ENCODE results near the gene RPF1. TPM values are rescaled to one million over a fixed set of nuclear protein-coding genes. Genes with fewer than 3 reads are reported as not detected.
A peak's percentile ranks its signal among the peaks of the same experiment; 100 is the strongest.

RPF1 gene
- total RNA-seq, 2 experiments from 2014 or later, result 67.6 to 69.4 TPM

GRCh38 chr1:84504580-84505492, 25.8 kb downstream of the RPF1 start:
- POLR2A ChIA-PET, result interaction anchor here (0.9 to 4.3 kb wide), 10 partner anchors 7 to 360 kb away, joined by 3 to 81 read pairs (median 7); partner anchors contain the start of genes CTBS, PRKACB and RPF1

GRCh38 chr1:84505493-84506001, 26.5 kb downstream of the RPF1 start:
- Mint-ChIP-seq H3K36me3 (ENCODE audit: low read depth) (peaks cover 28% of the 10 kb centered on the region), H3K27me3 (no peaks in the 10 kb centered on the region), H3K4me1 (ENCODE audit: low read depth) (peaks cover 68% of the 10 kb centered on the region), H3K27ac (peak overlapping the region; percentile 88), H3K9me3 (no peaks in the 10 kb centered on the region), H3K4me3 (peak overlapping the region; percentile 96)
- H3K27ac ChIP-seq (ENCODE audit: low read depth in 1 of 2, low read length in 2 of 2), result peak overlapping the region; percentile 58 to 75
- peak; percentile 16 for ATAC-seq (ENCODE audit: poor library complexity)
- TF ChIP-seq CTCF (IDR thresholded peaks at IDR 0.05), result no peak
- peak overlapping the region; percentile 95 for H3K4me3 ChIP-seq (ENCODE audit: low read length)
- intact Hi-C loops (cut with DNase I, micrococcal nuclease), result loop anchor here (1.0 to 10.0 kb wide), 10 partner anchors 26 to 769 kb away; partner anchors contain the start of genes PRKACB (in 2 of the 2), SSX2IP (in 2 of the 2), BCL10 (in 1 of the 2) and CTBS (in 1 of the 2)
- H3K9me3 ChIP-seq (ENCODE audit: control insufficient read depth in 1 of 2, insufficient read depth in 1 of 2, low read length in 2 of 2), result no peaks in the 10 kb centered on the region
- H3K4me1 ChIP-seq (ENCODE audit: insufficient read depth, low read length), result peaks cover 21% of the 10 kb centered on the region
- no peaks in the 10 kb centered on the region for H3K27me3 ChIP-seq (ENCODE audit: control insufficient read depth in 1 of 2, insufficient read depth in 2 of 2, low read length in 2 of 2)
- peaks cover 2% of the 10 kb centered on the region for H3K36me3 ChIP-seq (ENCODE audit: insufficient read depth, low read length)
- POLR2A ChIA-PET, result interaction anchor here (0.9 to 4.3 kb wide), 19 partner anchors 8 to 771 kb away, joined by 3 to 81 read pairs (median 4); partner anchors contain the start of genes BCL10, CTBS, PRKACB and RPF1
- CTCF ChIA-PET, result interaction anchor here (1.2 to 2.1 kb wide), 7 partner anchors 16 to 248 kb away, joined by 3 to 8 read pairs (median 3); partner anchors contain the start of gene CTBS
- DNase-seq, result no peak

More at GRCh38 chr1:84504580-84505492, 25.8 kb downstream of the RPF1 start:
- peak overlapping the region in 1 of 2 donors; percentile 58 for H3K27ac ChIP-seq (ENCODE audit: low read depth in 1 of 2, low read length in 2 of 2)
- intact Hi-C loops (cut with DNase I, micrococcal nuclease), result loop anchor here (2.0 to 10.0 kb wide), 8 partner anchors 33 to 770 kb away; partner anchors contain the start of genes PRKACB (in 2 of the 2), SSX2IP (in 2 of the 2) and BCL10 (in 1 of the 2)
- CTCF ChIA-PET, result interaction anchor here (1.2 to 2.1 kb wide), 5 partner anchors 24 to 86 kb away, joined by 3 to 7 read pairs (median 4); partner anchors contain the start of gene CTBS
- peaks cover 35% of the 10 kb centered on the region for H3K36me3 Mint-ChIP-seq (ENCODE audit: low read depth)
- peaks cover 21% of the 10 kb centered on the region for H3K4me1 ChIP-seq (ENCODE audit: insufficient read depth, low read length)
- DNase-seq, result peak in 3 of 14 experiments; percentile 1 to 47 (median 42)
- no peaks in the 10 kb centered on the region for H3K9me3 ChIP-seq (ENCODE audit: control insufficient read depth in 1 of 2, insufficient read depth in 1 of 2, low read length in 2 of 2)
- H3K27me3 ChIP-seq (ENCODE audit: control insufficient read depth in 1 of 2, insufficient read depth in 2 of 2, low read length in 2 of 2), result no peaks in the 10 kb centered on the region
- peak overlapping the region; percentile 88 for H3K27ac Mint-ChIP-seq
- H3K4me1 Mint-ChIP-seq (ENCODE audit: low read depth), result peaks cover 73% of the 10 kb centered on the region
- no peak for TF ChIP-seq CTCF (IDR thresholded peaks at IDR 0.05)
- no peaks in the 10 kb centered on the region for H3K9me3 Mint-ChIP-seq
- H3K4me3 ChIP-seq (ENCODE audit: low read length), result peak overlapping the region; percentile 95
- no peak for ATAC-seq (ENCODE audit: poor library complexity)
- peak overlapping the region; percentile 96 for H3K4me3 Mint-ChIP-seq
- no peaks in the 10 kb centered on the region for H3K27me3 Mint-ChIP-seq
- H3K36me3 ChIP-seq (ENCODE audit: insufficient read depth, low read length), result peaks cover 7% of the 10 kb centered on the region

All from CD4-positive, alpha-beta T cell (primary cell).